ENCODE measurements around the gene RAD18.

RAD18 gene

DNA sequence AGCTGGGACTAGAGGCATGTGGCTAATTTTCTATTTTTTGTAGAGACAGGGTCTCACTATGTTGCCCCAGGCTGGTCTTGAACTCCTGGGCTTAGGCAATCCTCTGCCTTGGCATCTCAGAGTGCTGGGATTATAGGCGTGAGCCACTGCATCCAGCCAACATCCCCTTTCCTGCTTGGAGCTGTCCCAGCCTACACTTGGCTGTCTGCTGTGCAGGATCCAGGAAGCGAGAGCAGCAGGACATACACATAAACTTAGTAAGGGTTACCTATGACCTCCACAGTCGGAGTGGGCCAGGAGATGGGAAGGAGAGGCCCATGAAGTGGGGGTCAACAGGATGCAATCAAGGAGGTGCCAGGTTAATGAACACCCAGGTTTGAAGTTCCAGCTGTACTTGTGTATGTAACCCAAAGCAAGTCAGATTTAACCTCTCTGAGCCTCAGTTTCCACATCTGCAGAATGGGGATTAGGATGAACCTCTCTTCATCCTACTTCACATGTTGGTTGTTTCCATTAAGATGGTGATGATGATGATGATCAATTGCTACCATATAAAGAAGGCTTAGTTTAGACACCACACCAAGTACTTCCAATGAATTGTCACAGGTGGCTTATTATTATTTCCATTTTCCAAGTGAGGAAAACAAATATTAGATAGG, 124.4 kb downstream of the RAD18 start:
- TF ChIP-seq, protein P1, sequence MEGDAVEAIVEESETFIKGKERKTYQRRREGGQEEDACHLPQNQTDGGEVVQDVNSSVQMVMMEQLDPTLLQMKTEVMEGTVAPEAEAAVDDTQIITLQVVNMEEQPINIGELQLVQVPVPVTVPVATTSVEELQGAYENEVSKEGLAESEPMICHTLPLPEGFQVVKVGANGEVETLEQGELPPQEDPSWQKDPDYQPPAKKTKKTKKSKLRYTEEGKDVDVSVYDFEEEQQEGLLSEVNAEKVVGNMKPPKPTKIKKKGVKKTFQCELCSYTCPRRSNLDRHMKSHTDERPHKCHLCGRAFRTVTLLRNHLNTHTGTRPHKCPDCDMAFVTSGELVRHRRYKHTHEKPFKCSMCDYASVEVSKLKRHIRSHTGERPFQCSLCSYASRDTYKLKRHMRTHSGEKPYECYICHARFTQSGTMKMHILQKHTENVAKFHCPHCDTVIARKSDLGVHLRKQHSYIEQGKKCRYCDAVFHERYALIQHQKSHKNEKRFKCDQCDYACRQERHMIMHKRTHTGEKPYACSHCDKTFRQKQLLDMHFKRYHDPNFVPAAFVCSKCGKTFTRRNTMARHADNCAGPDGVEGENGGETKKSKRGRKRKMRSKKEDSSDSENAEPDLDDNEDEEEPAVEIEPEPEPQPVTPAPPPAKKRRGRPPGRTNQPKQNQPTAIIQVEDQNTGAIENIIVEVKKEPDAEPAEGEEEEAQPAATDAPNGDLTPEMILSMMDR (IDR thresholded peaks at IDR 0.05; ENCODE audit: low read depth, low read length) = no peak
- no peak for DNase-seq (ENCODE audit: extremely low read depth, low read depth)

- no peak for DNase-seq (ENCODE audit: extremely low read depth, low read depth)
- TF ChIP-seq, protein P1 (IDR thresholded peaks at IDR 0.05; ENCODE audit: low read depth, low read length) = no peak
These were observed 125.0 kb downstream of the RAD18 start for GRCh38 chr3:8838234-8838633.

- no peak for DNase-seq (ENCODE audit: extremely low read depth, low read depth)
- TF ChIP-seq, protein P1 (IDR thresholded peaks at IDR 0.05; ENCODE audit: low read depth, low read length) = no peak
These were observed 126.1 kb downstream of the RAD18 start for GRCh38 chr3:8837162-8837561.

DNA sequence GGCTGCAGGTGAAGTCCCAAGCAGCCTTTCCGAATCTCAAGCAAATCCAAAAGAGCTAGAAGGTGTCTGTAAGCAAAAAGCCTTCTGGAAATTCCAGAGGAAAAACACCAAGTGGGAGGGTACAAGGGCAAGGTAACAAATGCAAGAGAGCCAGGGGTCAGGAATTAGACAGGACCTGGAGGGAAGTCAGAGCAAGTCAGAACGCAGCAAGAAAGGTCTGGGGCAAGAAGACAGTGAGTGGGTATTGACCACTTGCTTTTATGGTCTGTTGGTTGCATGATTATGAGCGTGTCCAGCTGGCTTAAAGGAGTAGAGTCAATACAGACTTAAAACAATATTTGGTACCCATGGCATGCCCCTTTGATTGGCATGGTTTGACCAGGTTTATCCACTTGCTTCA, 127.2 kb downstream of the RAD18 start:
- TF ChIP-seq, protein P1 (IDR thresholded peaks at IDR 0.05; ENCODE audit: low read depth, low read length) = no peak
- DNase-seq (ENCODE audit: extremely low read depth, low read depth) = no peak

DNA sequence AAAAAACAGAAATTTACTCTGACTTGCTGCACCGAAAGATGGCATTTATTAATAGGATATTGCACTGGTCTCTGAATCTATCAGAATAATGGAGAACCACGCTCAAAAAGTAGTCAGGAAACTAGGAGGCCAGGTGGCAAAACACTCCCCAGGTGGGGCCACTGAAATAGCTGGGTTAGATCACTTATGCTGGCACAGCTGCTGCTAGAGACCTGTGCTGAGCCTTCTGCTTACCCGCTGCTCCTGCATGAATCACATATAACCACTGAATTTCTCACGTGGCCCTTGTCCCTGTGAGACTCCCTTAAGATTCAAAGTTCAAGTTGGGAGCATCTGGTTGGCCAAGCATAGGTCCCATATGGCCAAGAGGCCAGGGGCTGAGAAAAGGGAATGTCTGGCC, 127.9 kb downstream of the RAD18 start:
- DNase-seq (ENCODE audit: extremely low read depth, low read depth) = no peak
- TF ChIP-seq, protein P1 (IDR thresholded peaks at IDR 0.05; ENCODE audit: low read depth, low read length) = no peak

DNA sequence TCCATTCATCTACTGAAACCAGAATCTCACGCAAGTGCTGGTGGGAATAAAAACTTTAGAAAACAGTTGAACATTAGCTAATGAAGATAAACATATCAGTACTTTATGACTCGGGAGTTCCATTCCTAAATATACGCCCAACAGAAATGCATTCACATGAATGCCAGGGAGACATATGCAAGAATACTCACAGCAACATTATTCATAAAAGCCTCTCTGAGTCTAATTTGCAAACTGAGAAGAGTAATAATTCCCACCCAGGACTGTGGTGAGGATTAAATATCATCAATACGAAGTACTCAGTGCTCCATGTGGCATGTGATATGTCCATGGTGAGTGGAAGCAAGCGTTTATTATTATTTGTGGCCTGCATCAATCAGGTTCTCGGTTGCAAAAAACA, 128.3 kb downstream of the RAD18 start:
- TF ChIP-seq, protein P1 (IDR thresholded peaks at IDR 0.05; ENCODE audit: low read depth, low read length) = no peak
- no peak for DNase-seq (ENCODE audit: extremely low read depth, low read depth)

- TF ChIP-seq, protein P1 (IDR thresholded peaks at IDR 0.05; ENCODE audit: low read depth, low read length) = no peak
- DNase-seq (ENCODE audit: extremely low read depth, low read depth) = no peak
These were observed 135.6 kb downstream of the RAD18 start for GRCh38 chr3:8827641-8828040.

Data from AG09319 (cell line).